GM23338 (cell line): ENCODE results near the gene SLC25A17. TPM values are rescaled to one million over a fixed set of nuclear protein-coding genes. Genes with fewer than 3 reads are reported as not detected.

Experiments
- ATAC-seq: fragments of 200-7000 bp; cut with Tn5 transposase; 3 replicates; pipeline ENCODE4 v1.9.1; 2020
- DNase-seq: peaks from one replicate; pipeline ENCODE4 v3.0.0-alpha.2; 2015; ENCODE audit warnings: low spot score
- H2AFZ ChIP-seq: fragments of 200-600 bp; sonication (generic); 2 replicates; pipeline ENCODE4 v1.8.0; 2016; ENCODE audit warnings: antibody characterized with exemption, mild to moderate bottlenecking, moderate library complexity
- H3F3A ChIP-seq: fragments of 200-600 bp; sonication (generic); replicated peaks from 2 replicates; pipeline ENCODE4 v1.8.0; 2017; ENCODE audit warnings: antibody characterized with exemption, mixed run types, low read depth
- H3K27ac ChIP-seq: fragments of 200-600 bp; sonication (generic); 2 replicates; pipeline ENCODE4 v1.6.1; 2016; ENCODE audit warnings: low read depth
- H3K27me3 ChIP-seq: fragments of 200-600 bp; sonication (generic); 2 replicates; pipeline ENCODE4 v1.8.0; 2016; ENCODE audit warnings: mild to moderate bottlenecking, mixed run types, moderate library complexity; ENCODE audit not compliant: insufficient read depth
- H3K36me3 ChIP-seq: fragments of 200-600 bp; sonication (generic); 2 replicates; pipeline ENCODE4 v1.8.0; 2016; ENCODE audit warnings: mild to moderate bottlenecking; ENCODE audit not compliant: insufficient read depth
- H3K4me1 ChIP-seq: fragments of 200-600 bp; sonication (generic); 2 replicates; pipeline ENCODE4 v1.8.0; 2016; ENCODE audit warnings: mild to moderate bottlenecking, moderate library complexity; ENCODE audit not compliant: insufficient read depth
- H3K4me2 ChIP-seq: fragments of 200-600 bp; sonication (generic); 2 replicates; pipeline ENCODE4 v1.7.1; 2017; ENCODE audit warnings: mixed run types
- H3K4me3 ChIP-seq: fragments of 200-600 bp; sonication (generic); 2 replicates; pipeline ENCODE4 v1.6.1; 2016; ENCODE audit warnings: mixed run types
- H3K79me2 ChIP-seq: fragments of 200-600 bp; sonication (generic); replicated peaks from 2 replicates; pipeline ENCODE4 v1.8.0; 2017; ENCODE audit warnings: mild to moderate bottlenecking; ENCODE audit not compliant: insufficient read depth
- H3K9me2 ChIP-seq: fragments of 200-600 bp; sonication (generic); 2 replicates; pipeline ENCODE4 v1.8.0; 2017; ENCODE audit not compliant: insufficient read depth
- H4K20me1 ChIP-seq: fragments of 200-600 bp; sonication (generic); replicated peaks from 2 replicates; pipeline ENCODE4 v1.8.0; 2017; ENCODE audit warnings: mild to moderate bottlenecking; ENCODE audit not compliant: insufficient read depth
- H3K27ac Mint-ChIP-seq: 2 replicates; pipeline ENCODE4 v1.8.0; 2020; ENCODE audit warnings: inconsistent platforms, mild to moderate bottlenecking, moderate library complexity, mixed read lengths
- H3K27me3 Mint-ChIP-seq: 3 replicates; pipeline ENCODE4 v1.8.0; 2022; ENCODE audit warnings: low read depth, mild to moderate bottlenecking, moderate library complexity, mixed read lengths, inconsistent platforms; ENCODE audit not compliant: insufficient read depth, poor library complexity
- H3K36me3 Mint-ChIP-seq: 3 replicates; pipeline ENCODE4 v1.8.0; 2021; ENCODE audit warnings: low read depth, mild to moderate bottlenecking, inconsistent platforms, moderate library complexity, mixed read lengths
- H3K4me1 Mint-ChIP-seq: 3 replicates; pipeline ENCODE4 v1.8.0; 2020; ENCODE audit warnings: mild to moderate bottlenecking, inconsistent platforms, mixed read lengths
- H3K4me3 Mint-ChIP-seq: 3 replicates; pipeline ENCODE4 v1.8.0; 2021; ENCODE audit warnings: moderate library complexity, mild to moderate bottlenecking, inconsistent platforms, mixed read lengths
- H3K9me3 Mint-ChIP-seq: 3 replicates; pipeline ENCODE4 v1.8.0; 2020; ENCODE audit warnings: moderate library complexity, mild to moderate bottlenecking, inconsistent platforms, mixed read lengths
- CREB1 ChIP-seq: fragments of 250-450 bp; sonication (Bioruptor Pico); IDR thresholded peaks from 2 replicates; pipeline ENCODE4 v1.5.0; 2020; ENCODE audit warnings: low read depth, mild to moderate bottlenecking, moderate library complexity
- CTCF ChIP-seq, 2 experiments: fragments of 200-600 bp in 1 of 2; sonication (generic) in 1 of 2; conservative IDR thresholded peaks; 2 replicates each; pipeline versions ENCODE4 v1.5.1 to v1.6.1; 2016 to 2017; ENCODE audit warnings: antibody characterized with exemption in 2 of 2, low read depth in 2 of 2, mild to moderate bottlenecking in 2 of 2, moderate library complexity in 1 of 2
- EZH2phosphoT487 ChIP-seq: fragments of 200-600 bp; sonication (generic); IDR thresholded peaks from one replicate; pipeline ENCODE4 v1.8.1; 2018; ENCODE audit warnings: antibody characterized with exemption; ENCODE audit not compliant: unreplicated experiment
- JUNB ChIP-seq: IDR thresholded peaks from one replicate; pipeline ENCODE4 v1.6.1; 2016; ENCODE audit warnings: antibody characterized with exemption; ENCODE audit not compliant: unreplicated experiment
- NANOG ChIP-seq: IDR thresholded peaks from 2 replicates; pipeline ENCODE4 v1.6.1; 2016; ENCODE audit warnings: antibody characterized with exemption, borderline replicate concordance
- POLR2AphosphoS5 ChIP-seq: IDR thresholded peaks from 2 replicates; pipeline ENCODE4 v1.6.1; 2016; ENCODE audit warnings: antibody characterized with exemption, low read depth
- REST ChIP-seq: IDR thresholded peaks from one replicate; pipeline ENCODE4 v1.6.1; 2018; ENCODE audit warnings: antibody characterized with exemption; ENCODE audit not compliant: unreplicated experiment
- STAT1 ChIP-seq: IDR thresholded peaks from one replicate; pipeline ENCODE4 v1.6.1; 2016; ENCODE audit warnings: antibody characterized with exemption; ENCODE audit not compliant: unreplicated experiment
- ZNF331 ChIP-seq: fragments of 250-450 bp; sonication (Bioruptor Pico); IDR thresholded peaks from 2 replicates; pipeline ENCODE4 v1.5.0; 2020; ENCODE audit warnings: low read depth, mild to moderate bottlenecking, moderate library complexity
- ZNF462 ChIP-seq: fragments of 250-450 bp; sonication (Bioruptor Pico); IDR thresholded peaks from 2 replicates; pipeline ENCODE4 v1.5.0; 2020; ENCODE audit warnings: mild to moderate bottlenecking, moderate library complexity
- polyA plus RNA-seq: library from polyadenylated mRNA; unstranded; fragments of >200 nt; fragmentation: Nextera tagmentation; extraction: Ambion mirVana; gene quantifications from 2 replicates; pipeline ENCODE4 v1.2.1, GENCODE V29; 2016
- total RNA-seq: library from RNA; depleted of rRNA; stranded (reverse); fragments of >200 nt; shearing (Covaris generic); gene quantifications from 2 replicates; pipeline ENCODE4 v1.2.3, GENCODE V29; 2014

The SLC25A17 gene
- total and polyA plus RNA-seq, 2 experiments from 2014 or later = 35.4 to 43.6 TPM

- Histone ChIP-seq H4K20me1 (peaks cover 3% of the 10 kb centered on the region; the same call in 1 of the 2 replicates), H3K79me2 (no peaks in the 10 kb centered on the region), H3K4me2 (no peak overlapping the region), H3K4me3 (no peak overlapping the region), H3K27me3 (no peaks in the 10 kb centered on the region), H3K4me1 (no peaks in the 10 kb centered on the region), H2AFZ (no peak overlapping the region), H3K36me3 (peaks cover 33% of the 10 kb centered on the region), H3F3A (no peaks in the 10 kb centered on the region), H3K9me2 (no peaks in the 10 kb centered on the region), H3K27ac (peak overlapping the region; percentile 34)
- H3K27ac Mint-ChIP-seq = no peak overlapping the region
- ATAC-seq (no peak), DNase-seq (no peak)
- H3K4me1 Mint-ChIP-seq = no peaks in the 10 kb centered on the region; the same call in 2 of the 3 replicates
- H3K9me3 Mint-ChIP-seq = no peaks in the 10 kb centered on the region
- peaks cover 41% of the 10 kb centered on the region for H3K36me3 Mint-ChIP-seq
- no peak for TF ChIP-seq EZH2phosphoT487
- no peak for TF ChIP-seq ZNF462 (CRISPR knock-in tag)
- TF ChIP-seq NANOG = no peak
- TF ChIP-seq JUNB = no peak
- H3K27me3 Mint-ChIP-seq = no peaks in the 10 kb centered on the region
- H3K4me3 Mint-ChIP-seq = no peak overlapping the region
These were observed 49.4 kb downstream of the SLC25A17 start for GRCh38 chr22:40769761-40770160.

- Mint-ChIP-seq H3K4me1 (no peaks in the 10 kb centered on the region; the same call in 2 of the 3 replicates), H3K27me3 (no peaks in the 10 kb centered on the region), H3K27ac (no peak overlapping the region), H3K4me3 (no peak overlapping the region), H3K36me3 (peaks cover 27% of the 10 kb centered on the region), H3K9me3 (no peaks in the 10 kb centered on the region)
- no peak for DNase-seq
- peaks cover 3% of the 10 kb centered on the region; the same call in 1 of the 2 replicates for H4K20me1 ChIP-seq
- no peak overlapping the region for H2AFZ ChIP-seq
- peaks cover 17% of the 10 kb centered on the region for H3K36me3 ChIP-seq
- H3K9me2 ChIP-seq = no peaks in the 10 kb centered on the region
- no peaks in the 10 kb centered on the region for H3K4me1 ChIP-seq
- H3K4me3 ChIP-seq = no peak overlapping the region
- ATAC-seq = no peak
- no peak overlapping the region for H3K27ac ChIP-seq
- no peaks in the 10 kb centered on the region for H3K27me3 ChIP-seq
- no peak overlapping the region for H3K4me2 ChIP-seq
- H3K79me2 ChIP-seq = no peaks in the 10 kb centered on the region
- H3F3A ChIP-seq = no peaks in the 10 kb centered on the region
- TF ChIP-seq ZNF331 (CRISPR knock-in tag) (no peak), REST (no peak), POLR2AphosphoS5 (no peak), CTCF (conservative IDR thresholded peaks at IDR 0.05; ENCODE audit: low read depth in 2 of 2) (no peak), EZH2phosphoT487 (no peak), JUNB (no peak), CREB1 (CRISPR knock-in tag) (no peak), STAT1 (no peak), NANOG (no peak)
These were observed 50.9 kb downstream of the SLC25A17 start for GRCh38 chr22:40768206-40768605.
